A673 (cell line): Measurements from ENCODE around the gene UMODL1. TPM values are rescaled to one million over a fixed set of nuclear protein-coding genes. Genes with fewer than 3 reads are reported as not detected.

Source experiments
- BruUV-seq: library from RNA; stranded (reverse); fragments of 400-500 nt; replicated peaks from 2 replicates; lab custom pipeline; 2021; lab: Mats Ljungman, UMichigan
- CTCF ChIA-PET: fragments of 300-600 bp; sonication (Branson Sonifier 250); formaldehyde crosslinking; loops from one replicate; lab custom pipeline; 2022; ENCODE audit warnings: antibody characterized with exemption; lab: Charles Lee
- POLR2A ChIA-PET: fragments of 300-600 bp; sonication (Branson Sonifier 250); formaldehyde crosslinking; loops from one replicate; lab custom pipeline; 2022; ENCODE audit warnings: antibody characterized with exemption; ENCODE audit not compliant: low non-redundant PET; lab: Charles Lee
- DNase-seq: peaks from one replicate; pipeline ENCODE4 v3.0.0-alpha.2; 2015; ENCODE audit warnings: low spot score
- H3K27ac ChIP-seq: fragments of 200-600 bp; sonication (generic); 2 replicates; pipeline ENCODE4 v1.5.1; 2016; ENCODE audit warnings: mixed run types, low read depth, mild to moderate bottlenecking, mixed read lengths, antibody characterized with exemption, low read length; ENCODE audit not compliant: poor library complexity, severe bottlenecking
- H3K27me3 ChIP-seq: fragments of 200-600 bp; sonication (generic); replicated peaks from 2 replicates; pipeline ENCODE4 v1.6.1; 2017; ENCODE audit warnings: mixed run types, low read depth, mild to moderate bottlenecking, mixed read lengths, antibody characterized with exemption, low read length; ENCODE audit not compliant: insufficient read depth, poor library complexity
- H3K36me3 ChIP-seq: fragments of 200-600 bp; sonication (generic); 2 replicates; pipeline ENCODE4 v1.6.1; 2016; ENCODE audit warnings: mixed run types, mild to moderate bottlenecking, mixed read lengths, antibody characterized with exemption, low read length; ENCODE audit not compliant: insufficient read depth, poor library complexity, severe bottlenecking
- H3K4me1 ChIP-seq: fragments of 200-600 bp; sonication (generic); 2 replicates; pipeline ENCODE4 v1.6.1; 2017; ENCODE audit warnings: mixed run types, mild to moderate bottlenecking, mixed read lengths, antibody characterized with exemption, low read length; ENCODE audit not compliant: insufficient read depth, poor library complexity, severe bottlenecking
- H3K4me3 ChIP-seq: fragments of 200-600 bp; sonication (generic); 2 replicates; pipeline ENCODE4 v1.5.1; 2016; ENCODE audit warnings: low read depth, mixed run types, mild to moderate bottlenecking, mixed read lengths, low read length; ENCODE audit not compliant: poor library complexity, severe bottlenecking
- H3K9me3 ChIP-seq: fragments of 200-600 bp; sonication (generic); 2 replicates; pipeline ENCODE4 v1.6.1; 2016; ENCODE audit warnings: mixed run types, low read depth, mild to moderate bottlenecking, mixed read lengths, antibody characterized with exemption, low read length; ENCODE audit not compliant: poor library complexity, severe bottlenecking
- CTCF ChIP-seq: fragments of 300-800, 200-600 bp; sonication (generic); conservative IDR thresholded peaks from 2 replicates; pipeline ENCODE4 v1.5.1; 2017; ENCODE audit warnings: low read depth, mild to moderate bottlenecking, antibody characterized with exemption, low read length, moderate library complexity, mixed read lengths
- EZH2 ChIP-seq: fragments of 200-600 bp; sonication (generic); IDR thresholded peaks from 2 replicates; pipeline ENCODE4 v1.6.1; 2017; ENCODE audit warnings: borderline replicate concordance, low read depth, mild to moderate bottlenecking, mixed read lengths, antibody characterized with exemption, low read length; ENCODE audit not compliant: poor library complexity, severe bottlenecking
- intact Hi-C: fragments of 100-400 bp; cut with micrococcal nuclease; formaldehyde crosslinking; loops from one replicate; pipeline ENCODE4 v1.10.0; 2022; ENCODE audit not compliant: unreplicated experiment
- total RNA-seq: library from RNA; stranded (reverse); gene quantifications from 2 replicates; pipeline ENCODE4 v1.2.3, GENCODE V29; 2021

UMODL1 gene
- total RNA-seq, 1 experiment from 2014 or later = not detected

GRCh38 chr21:42122398-42122797 is 51.3 kb downstream of the UMODL1 start:
- H3K27me3 ChIP-seq = no peaks in the 10 kb centered on the region
- H3K36me3 ChIP-seq = no peaks in the 10 kb centered on the region
- POLR2A ChIA-PET = no interaction called here
- DNase-seq = no peak
- H3K4me1 ChIP-seq = no peaks in the 10 kb centered on the region
- no peak overlapping the region for H3K4me3 ChIP-seq
- CTCF ChIA-PET = no interaction called here
- no TSS peak for BruUV-seq
- no peak overlapping the region for H3K27ac ChIP-seq
- no peaks in the 10 kb centered on the region for H3K9me3 ChIP-seq
- TF ChIP-seq EZH2 = no peak
- intact Hi-C loops = no loop called here

- Histone ChIP-seq H3K9me3 (no peaks in the 10 kb centered on the region), H3K4me3 (no peak overlapping the region), H3K36me3 (no peaks in the 10 kb centered on the region), H3K27ac (no peak overlapping the region), H3K27me3 (no peaks in the 10 kb centered on the region), H3K4me1 (no peaks in the 10 kb centered on the region)
- CTCF ChIA-PET = no interaction called here
- no peak for TF ChIP-seq EZH2
- no peak for TF ChIP-seq CTCF
- POLR2A ChIA-PET = no interaction called here
- intact Hi-C loops = no loop called here
- no peak for DNase-seq
- BruUV-seq = no TSS peak
Observed at GRCh38 chr21:42122808-42123207, 51.7 kb downstream of the UMODL1 start.

DNA sequence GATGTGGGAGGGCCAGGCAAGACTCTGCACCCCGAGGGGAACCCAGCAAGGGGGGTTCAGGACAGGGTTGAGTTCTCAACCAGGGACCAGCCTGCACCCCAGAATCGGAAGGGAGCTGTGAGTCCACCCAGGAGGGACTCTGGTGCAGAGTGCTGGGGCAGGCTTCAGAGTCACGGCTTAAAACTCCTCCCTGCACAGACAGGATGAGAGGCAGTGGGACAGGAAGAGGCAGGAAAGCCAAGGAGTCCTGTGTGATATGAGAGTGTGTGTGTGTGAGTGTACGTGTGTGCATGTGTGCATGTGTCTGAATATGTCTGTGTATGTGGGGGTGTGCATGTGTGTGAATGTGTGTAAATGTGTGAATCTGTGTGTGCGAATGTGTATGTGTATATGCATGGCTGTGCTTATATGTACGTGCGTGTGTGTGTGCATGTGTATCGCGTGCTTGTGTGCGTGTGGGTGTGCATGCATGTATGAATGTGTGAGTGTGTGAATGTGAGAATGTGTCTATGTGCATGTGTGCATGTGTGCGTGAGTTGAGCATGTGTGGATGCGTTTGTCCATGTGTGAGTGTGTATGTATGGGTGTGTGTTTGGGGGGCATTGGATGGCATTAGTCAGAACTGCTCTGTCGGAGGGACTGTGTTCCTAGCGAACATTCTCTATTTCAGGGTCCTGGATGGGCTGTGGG is 52.2 kb downstream of the UMODL1 start:
- intact Hi-C loops = no loop called here
- H3K27ac ChIP-seq = no peak overlapping the region
- no peaks in the 10 kb centered on the region for H3K27me3 ChIP-seq
- CTCF ChIA-PET = no interaction called here
- POLR2A ChIA-PET = no interaction called here
- no peak for DNase-seq
- no peaks in the 10 kb centered on the region for H3K9me3 ChIP-seq
- no peak overlapping the region for H3K4me3 ChIP-seq
- no peaks in the 10 kb centered on the region for H3K4me1 ChIP-seq
- TF ChIP-seq EZH2 = no peak
- BruUV-seq = no TSS peak
- H3K36me3 ChIP-seq = no peaks in the 10 kb centered on the region

GRCh38 chr21:42124081-42124480 is 53.0 kb downstream of the UMODL1 start:
- no peaks in the 10 kb centered on the region for H3K27me3 ChIP-seq
- H3K9me3 ChIP-seq = no peaks in the 10 kb centered on the region
- no peak overlapping the region for H3K27ac ChIP-seq
- BruUV-seq = no TSS peak
- no peaks in the 10 kb centered on the region for H3K4me1 ChIP-seq
- intact Hi-C loops = no loop called here
- ChIA-PET CTCF (no interaction called here), POLR2A (interaction anchor here (0.6 kb wide), 1 partner anchor 482 kb away, joined by 3 read pairs; no protein-coding TSS in a partner anchor)
- TF ChIP-seq CTCF (no peak), EZH2 (no peak)
- DNase-seq = no peak
- H3K4me3 ChIP-seq = no peak overlapping the region
- no peaks in the 10 kb centered on the region for H3K36me3 ChIP-seq
